ENCODE measurements around the gene MARVELD3. TPM values are rescaled to one million over a fixed set of nuclear protein-coding genes. Genes with fewer than 3 reads are reported as not detected.

The MARVELD3 gene
- polyA plus RNA-seq, 1 of the 3 experiments (the other 2 are of a cell fraction): not detected

DNA sequence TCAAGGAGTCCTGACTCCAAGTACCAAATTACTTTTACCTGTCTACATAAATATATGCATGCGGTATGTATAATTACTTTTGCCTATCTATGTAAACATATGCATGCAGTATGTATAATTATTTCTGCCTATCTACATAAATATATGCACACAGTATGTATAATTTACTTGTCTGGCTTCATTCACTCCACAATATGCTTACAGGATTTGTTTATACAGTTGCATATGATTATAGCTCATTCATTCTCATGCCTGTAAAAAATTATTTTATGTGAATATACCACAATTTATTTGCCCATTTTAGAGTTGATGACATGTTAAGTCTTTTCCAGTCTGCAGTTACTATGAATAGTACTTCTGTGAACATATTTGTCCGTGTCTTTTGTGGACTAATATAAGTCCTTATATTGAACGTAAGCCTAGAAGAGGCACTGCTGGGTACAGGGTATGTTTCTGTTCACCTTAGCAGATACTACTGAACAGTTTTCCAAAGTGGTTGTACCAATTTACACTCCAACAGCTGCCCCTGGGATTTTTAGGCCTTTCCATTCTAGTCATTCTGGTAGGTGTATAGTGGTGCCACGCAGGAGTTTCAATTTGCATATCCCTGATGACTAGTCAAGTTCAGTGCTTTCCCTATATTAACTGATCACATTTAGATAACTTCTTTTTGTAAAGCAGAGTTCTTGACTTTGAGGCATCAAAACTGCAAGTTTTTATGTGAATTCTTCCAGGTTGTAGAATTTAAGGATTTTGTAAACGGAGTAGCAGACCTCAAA lies 47.0 kb downstream of the MARVELD3 start:
- H3K9me3 ChIP-seq: no peaks in the 10 kb centered on the region
- no peak overlapping the region for H3K4me2 ChIP-seq
- no peak for DNase-seq
- no peaks in the 10 kb centered on the region for H3F3A ChIP-seq (replicated peaks; ENCODE audit: insufficient read depth)
- ChIA-PET POLR2A (no interaction called here), CTCF (interaction anchor here (1.2 kb wide), 1 partner anchor 210 kb away, joined by 3 read pairs; no protein-coding TSS in a partner anchor)
- no peaks in the 10 kb centered on the region for H3K4me1 ChIP-seq (ENCODE audit: control insufficient read depth in 1 of 2, insufficient read depth in 2 of 2, low read depth in 1 of 2, low read length in 1 of 2)
- no peaks in the 10 kb centered on the region for H3K9me2 ChIP-seq
- no peak overlapping the region for H3K4me3 ChIP-seq (ENCODE audit: low read depth in 2 of 2, low read length in 1 of 2)
- no peak overlapping the region for H2AFZ ChIP-seq (ENCODE audit: low read depth)
- WGBS (ENCODE audit: low lambda C conversion rate): 96% methylated on average over 5 of the region's 5 CpGs
- H3K27me3 ChIP-seq (ENCODE audit: insufficient read depth): no peaks in the 10 kb centered on the region
- H3K79me2 ChIP-seq (ENCODE audit: insufficient read depth): no peaks in the 10 kb centered on the region
- H3K27ac ChIP-seq (ENCODE audit: low read depth in 2 of 2, low read length in 1 of 2): no peak overlapping the region
- H3K36me3 ChIP-seq (replicated peaks in 1 of 2; ENCODE audit: control insufficient read depth in 1 of 2, insufficient read depth in 2 of 2, low read length in 1 of 2): peaks cover 30 to 58% of the 10 kb centered on the region in 2 experiments
- H3K9ac ChIP-seq: no peak overlapping the region
- TF ChIP-seq NRF1 (IDR thresholded peaks at IDR 0.05; ENCODE audit: low read depth, low read length) (no peak), YY1 (IDR thresholded peaks at IDR 0.05; ENCODE audit: low read depth) (no peak), RCOR1 (IDR thresholded peaks at IDR 0.05; ENCODE audit: low read length) (no peak), FOSL2 (IDR thresholded peaks at IDR 0.05; ENCODE audit: borderline replicate concordance, low read depth) (no peak), RAD21 (IDR thresholded peaks at IDR 0.05; ENCODE audit: low read length) (no peak), SMC3 (IDR thresholded peaks at IDR 0.05; ENCODE audit: low read depth, low read length) (no peak), JUND (IDR thresholded peaks at IDR 0.05) (no peak), GABPA (IDR thresholded peaks at IDR 0.05; ENCODE audit: low read depth) (no peak), MXI1 (IDR thresholded peaks at IDR 0.05; ENCODE audit: low read depth, low read length) (no peak), GATA2 (CRISPR knock-in tag; IDR thresholded peaks at IDR 0.05) (no peak), CHD2 (IDR thresholded peaks at IDR 0.05; ENCODE audit: low read length, partially characterized antibody) (no peak), EP300 (IDR thresholded peaks at IDR 0.05; ENCODE audit: borderline replicate concordance in 1 of 2, low read depth in 1 of 2, low read length in 1 of 2) (no peak), FOXM1 (IDR thresholded peaks at IDR 0.05; ENCODE audit: low read depth) (no peak), TAF1 (IDR thresholded peaks at IDR 0.05; ENCODE audit: borderline replicate concordance, low read depth, low read length) (no peak)
- TF ChIP-seq, protein P1, sequence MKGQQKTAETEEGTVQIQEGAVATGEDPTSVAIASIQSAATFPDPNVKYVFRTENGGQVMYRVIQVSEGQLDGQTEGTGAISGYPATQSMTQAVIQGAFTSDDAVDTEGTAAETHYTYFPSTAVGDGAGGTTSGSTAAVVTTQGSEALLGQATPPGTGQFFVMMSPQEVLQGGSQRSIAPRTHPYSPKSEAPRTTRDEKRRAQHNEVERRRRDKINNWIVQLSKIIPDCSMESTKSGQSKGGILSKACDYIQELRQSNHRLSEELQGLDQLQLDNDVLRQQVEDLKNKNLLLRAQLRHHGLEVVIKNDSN (IDR thresholded peaks at IDR 0.05; ENCODE audit: borderline replicate concordance, low read depth): no peak
- TF ChIP-seq, protein P2, sequence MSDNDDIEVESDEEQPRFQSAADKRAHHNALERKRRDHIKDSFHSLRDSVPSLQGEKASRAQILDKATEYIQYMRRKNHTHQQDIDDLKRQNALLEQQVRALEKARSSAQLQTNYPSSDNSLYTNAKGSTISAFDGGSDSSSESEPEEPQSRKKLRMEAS (IDR thresholded peaks at IDR 0.05; ENCODE audit: low read depth): no peak
- TF ChIP-seq, protein P3, sequence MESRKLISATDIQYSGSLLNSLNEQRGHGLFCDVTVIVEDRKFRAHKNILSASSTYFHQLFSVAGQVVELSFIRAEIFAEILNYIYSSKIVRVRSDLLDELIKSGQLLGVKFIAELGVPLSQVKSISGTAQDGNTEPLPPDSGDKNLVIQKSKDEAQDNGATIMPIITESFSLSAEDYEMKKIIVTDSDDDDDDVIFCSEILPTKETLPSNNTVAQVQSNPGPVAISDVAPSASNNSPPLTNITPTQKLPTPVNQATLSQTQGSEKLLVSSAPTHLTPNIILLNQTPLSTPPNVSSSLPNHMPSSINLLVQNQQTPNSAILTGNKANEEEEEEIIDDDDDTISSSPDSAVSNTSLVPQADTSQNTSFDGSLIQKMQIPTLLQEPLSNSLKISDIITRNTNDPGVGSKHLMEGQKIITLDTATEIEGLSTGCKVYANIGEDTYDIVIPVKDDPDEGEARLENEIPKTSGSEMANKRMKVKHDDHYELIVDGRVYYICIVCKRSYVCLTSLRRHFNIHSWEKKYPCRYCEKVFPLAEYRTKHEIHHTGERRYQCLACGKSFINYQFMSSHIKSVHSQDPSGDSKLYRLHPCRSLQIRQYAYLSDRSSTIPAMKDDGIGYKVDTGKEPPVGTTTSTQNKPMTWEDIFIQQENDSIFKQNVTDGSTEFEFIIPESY (IDR thresholded peaks at IDR 0.05; ENCODE audit: borderline replicate concordance, low read depth): no peak
- TF ChIP-seq, protein P4, sequence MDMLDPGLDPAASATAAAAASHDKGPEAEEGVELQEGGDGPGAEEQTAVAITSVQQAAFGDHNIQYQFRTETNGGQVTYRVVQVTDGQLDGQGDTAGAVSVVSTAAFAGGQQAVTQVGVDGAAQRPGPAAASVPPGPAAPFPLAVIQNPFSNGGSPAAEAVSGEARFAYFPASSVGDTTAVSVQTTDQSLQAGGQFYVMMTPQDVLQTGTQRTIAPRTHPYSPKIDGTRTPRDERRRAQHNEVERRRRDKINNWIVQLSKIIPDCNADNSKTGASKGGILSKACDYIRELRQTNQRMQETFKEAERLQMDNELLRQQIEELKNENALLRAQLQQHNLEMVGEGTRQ (IDR thresholded peaks at IDR 0.05; ENCODE audit: borderline replicate concordance, low read depth, low read length): no peak
- H4K20me1 ChIP-seq (ENCODE audit: insufficient read depth): no peaks in the 10 kb centered on the region

Data from SK-N-SH (cell line).